Panc1 (cell line): ENCODE results near the gene FAM117A.

Experiments used
- CTCF ChIP-seq: fragments of 450-650 bp; IDR thresholded peaks from 2 replicates; pipeline ENCODE4 v1.5.1; 2017; ENCODE audit warnings: mild to moderate bottlenecking
- POLR2AphosphoS5 ChIP-seq: IDR thresholded peaks from 2 replicates; pipeline ENCODE4 v1.6.1; 2012; ENCODE audit warnings: mild to moderate bottlenecking, low read depth, low read length, moderate library complexity
- SIN3A ChIP-seq: IDR thresholded peaks from 2 replicates; pipeline ENCODE4 v1.6.1; 2012; ENCODE audit warnings: low read depth, mild to moderate bottlenecking, low read length, moderate library complexity, borderline replicate concordance; ENCODE audit not compliant: insufficient read depth
- TCF7L2 ChIP-seq: IDR thresholded peaks from 2 replicates; pipeline ENCODE4 v1.6.1; 2011; ENCODE audit warnings: mild to moderate bottlenecking, low read depth, low read length, inconsistent platforms
- TF ChIP-seq, protein P1 (sequence below), 2 experiments: IDR thresholded peaks; 2 replicates each; pipeline ENCODE4 v1.6.1; 2011 to 2012; ENCODE audit warnings: low read depth in 2 of 2, control low read depth in 1 of 2, low read length in 1 of 2, mild to moderate bottlenecking in 1 of 2, moderate library complexity in 1 of 2; ENCODE audit not compliant: insufficient read depth in 1 of 2

DNA sequence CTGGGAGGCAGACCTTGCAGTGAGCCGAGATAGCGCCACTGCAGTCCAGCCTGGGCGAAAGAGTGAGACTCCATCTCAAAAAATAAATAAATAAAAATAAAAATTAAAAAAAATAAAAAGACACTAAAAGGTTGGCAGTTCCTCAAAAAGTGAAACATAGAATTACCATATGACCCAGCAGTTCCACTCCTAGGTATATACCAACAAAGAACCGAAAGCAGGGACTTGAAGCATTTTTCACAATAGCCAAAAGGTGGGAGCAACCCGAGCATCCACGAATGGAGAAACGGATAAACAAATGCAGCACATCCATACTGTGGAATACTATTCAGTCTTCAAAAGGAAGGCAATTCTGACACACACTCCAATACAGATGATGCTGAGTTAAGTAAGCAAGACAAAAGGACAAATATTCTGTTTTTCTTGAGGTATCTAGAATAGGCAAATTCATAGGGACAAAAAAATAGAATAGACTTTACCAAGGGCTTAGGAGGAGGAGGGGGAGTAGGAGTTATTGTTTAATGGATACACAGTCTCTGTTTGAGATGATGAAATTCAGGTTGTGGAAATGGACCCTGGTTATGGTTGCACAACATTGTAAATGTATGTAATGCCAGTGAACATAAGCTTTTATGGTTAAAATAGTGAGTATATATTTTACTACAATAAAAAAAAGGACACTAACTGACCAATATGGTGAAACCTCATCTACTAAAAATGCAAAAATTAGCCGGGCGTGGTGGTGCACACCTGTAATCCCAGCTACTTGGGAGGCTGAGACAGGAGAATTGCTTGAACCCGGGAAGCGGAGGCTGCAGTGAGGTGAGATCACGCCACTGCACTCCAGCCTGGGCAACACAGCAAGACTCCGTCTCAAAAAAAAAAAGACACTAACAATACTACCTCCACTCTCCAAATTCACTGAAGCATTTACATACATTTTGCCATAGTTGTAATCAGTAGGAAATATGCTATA, 29.1 kb downstream of the FAM117A start:
- TF ChIP-seq CTCF (no peak), TCF7L2 (no peak), POLR2AphosphoS5 (no peak), SIN3A (no peak)
- TF ChIP-seq, protein P1, sequence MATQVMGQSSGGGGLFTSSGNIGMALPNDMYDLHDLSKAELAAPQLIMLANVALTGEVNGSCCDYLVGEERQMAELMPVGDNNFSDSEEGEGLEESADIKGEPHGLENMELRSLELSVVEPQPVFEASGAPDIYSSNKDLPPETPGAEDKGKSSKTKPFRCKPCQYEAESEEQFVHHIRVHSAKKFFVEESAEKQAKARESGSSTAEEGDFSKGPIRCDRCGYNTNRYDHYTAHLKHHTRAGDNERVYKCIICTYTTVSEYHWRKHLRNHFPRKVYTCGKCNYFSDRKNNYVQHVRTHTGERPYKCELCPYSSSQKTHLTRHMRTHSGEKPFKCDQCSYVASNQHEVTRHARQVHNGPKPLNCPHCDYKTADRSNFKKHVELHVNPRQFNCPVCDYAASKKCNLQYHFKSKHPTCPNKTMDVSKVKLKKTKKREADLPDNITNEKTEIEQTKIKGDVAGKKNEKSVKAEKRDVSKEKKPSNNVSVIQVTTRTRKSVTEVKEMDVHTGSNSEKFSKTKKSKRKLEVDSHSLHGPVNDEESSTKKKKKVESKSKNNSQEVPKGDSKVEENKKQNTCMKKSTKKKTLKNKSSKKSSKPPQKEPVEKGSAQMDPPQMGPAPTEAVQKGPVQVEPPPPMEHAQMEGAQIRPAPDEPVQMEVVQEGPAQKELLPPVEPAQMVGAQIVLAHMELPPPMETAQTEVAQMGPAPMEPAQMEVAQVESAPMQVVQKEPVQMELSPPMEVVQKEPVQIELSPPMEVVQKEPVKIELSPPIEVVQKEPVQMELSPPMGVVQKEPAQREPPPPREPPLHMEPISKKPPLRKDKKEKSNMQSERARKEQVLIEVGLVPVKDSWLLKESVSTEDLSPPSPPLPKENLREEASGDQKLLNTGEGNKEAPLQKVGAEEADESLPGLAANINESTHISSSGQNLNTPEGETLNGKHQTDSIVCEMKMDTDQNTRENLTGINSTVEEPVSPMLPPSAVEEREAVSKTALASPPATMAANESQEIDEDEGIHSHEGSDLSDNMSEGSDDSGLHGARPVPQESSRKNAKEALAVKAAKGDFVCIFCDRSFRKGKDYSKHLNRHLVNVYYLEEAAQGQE (IDR thresholded peaks at IDR 0.05; ENCODE audit: insufficient read depth in 1 of 2, low read depth in 2 of 2, low read length in 1 of 2) = no peak
